ENCODE measurements around the gene MARVELD1.

- TF ChIP-seq CTCF (IDR thresholded peaks at IDR 0.05; ENCODE audit: low read depth, low read length) = no peak
- no peak for TF ChIP-seq EZH2phosphoT487 (IDR thresholded peaks at IDR 0.05; ENCODE audit: low read depth)
Observed at GRCh38 chr10:97684866-97685394, 28.6 kb upstream of the MARVELD1 start.
